Common myeloid progenitor, CD34-positive (primary cell): Measurements from ENCODE around the gene YIPF3.
A peak's percentile ranks its signal among the peaks of the same experiment; 100 is the strongest.

Source experiments
- CTCF ChIA-PET: fragments of 350-600 bp; sonication (Branson Sonifier 250); formaldehyde crosslinking; loops from one replicate; lab custom pipeline; 2021; ENCODE audit warnings: antibody characterized with exemption; lab: Charles Lee
- POLR2A ChIA-PET: fragments of 350-600 bp; sonication (Branson Sonifier 250); formaldehyde crosslinking; loops from one replicate; lab custom pipeline; 2021; ENCODE audit warnings: antibody characterized with exemption; lab: Charles Lee
- DNase-seq, 3 donors: peaks; one replicate each; pipeline versions ENCODE4 v3.0.0 to v3.0.0-alpha.2; 2013
- H3K27ac ChIP-seq, 2 experiments: 1 replicate in 1 of 2; 2 replicates in 1 of 2; pipeline ENCODE4 v1.7.0; 2013; ENCODE audit warnings: inconsistent platforms in 2 of 2, low read length in 2 of 2, mild to moderate bottlenecking in 2 of 2, low read depth in 1 of 2, moderate library complexity in 1 of 2; ENCODE audit not compliant: severe bottlenecking in 2 of 2, insufficient read depth in 1 of 2, poor library complexity in 1 of 2
- H3K27me3 ChIP-seq, 5 experiments: replicated peaks in 2 of 5; 1 replicate in 3 of 5; 2 replicates in 2 of 5; pipeline versions ENCODE4 v1.6.1 to v1.7.0; 2013; ENCODE audit warnings: low read length in 4 of 5, mild to moderate bottlenecking in 2 of 5, moderate library complexity in 2 of 5, inconsistent platforms in 1 of 5; ENCODE audit not compliant: insufficient read depth in 5 of 5, control insufficient read depth in 4 of 5
- H3K36me3 ChIP-seq, 4 experiments: 1 replicate in 2 of 4; 2 replicates in 2 of 4; pipeline versions ENCODE4 v1.6.1 to v1.7.0; 2013; ENCODE audit warnings: low read length in 3 of 4, control low read depth in 1 of 4, mild to moderate bottlenecking in 1 of 4; ENCODE audit not compliant: control insufficient read depth in 4 of 4, insufficient read depth in 4 of 4
- H3K4me1 ChIP-seq, 4 experiments: 1 replicate in 3 of 4; 2 replicates in 1 of 4; pipeline versions ENCODE4 v1.6.1 to v1.7.1; 2013; ENCODE audit warnings: low read length in 3 of 4, mild to moderate bottlenecking in 3 of 4, control low read depth in 1 of 4, inconsistent platforms in 1 of 4, moderate library complexity in 1 of 4; ENCODE audit not compliant: control insufficient read depth in 4 of 4, insufficient read depth in 4 of 4; ENCODE audit errors: control extremely low read depth in 1 of 4
- H3K4me3 ChIP-seq, 7 experiments: 1 replicate in 4 of 7; 2 replicates in 3 of 7; pipeline versions ENCODE4 v1.5.1 to v1.7.0; 2013; ENCODE audit warnings: mild to moderate bottlenecking in 7 of 7, low read length in 6 of 7, moderate library complexity in 6 of 7, inconsistent platforms in 2 of 7, low read depth in 2 of 7, control low read depth in 1 of 7; ENCODE audit not compliant: insufficient read depth in 4 of 7, control insufficient read depth in 1 of 7; ENCODE audit errors: extremely low read depth in 1 of 7
- H3K9me3 ChIP-seq, 5 experiments: 1 replicate in 4 of 5; 2 replicates in 1 of 5; pipeline versions ENCODE4 v1.6.1 to v1.7.1; 2013; ENCODE audit warnings: low read length in 4 of 5, mild to moderate bottlenecking in 2 of 5, inconsistent platforms in 1 of 5, low read depth in 1 of 5, moderate library complexity in 1 of 5; ENCODE audit not compliant: control insufficient read depth in 4 of 5, insufficient read depth in 2 of 5; ENCODE audit errors: control extremely low read depth in 1 of 5
- WGBS: methylation state at CpG from one replicate; pipeline ENCODE4 v1.1.5; 2013; ENCODE audit not compliant: insufficient coverage; 5-methylcytosine and 5-hydroxymethylcytosine counted together

YIPF3 gene

GRCh38 chr6:43521836-43522235, 5.1 kb upstream of the YIPF3 start:
- no peak for DNase-seq
- ChIA-PET CTCF (interaction anchor here (0.7 to 1.6 kb wide), 2 partner anchors 9 to 63 kb away, joined by 3 to 4 read pairs; no protein-coding TSS in a partner anchor), POLR2A (no interaction called here)
- H3K4me1 ChIP-seq = peaks cover 10 to 15% (median 12%) of the 10 kb centered on the region in 4 experiments
- H3K27me3 ChIP-seq = no peaks in the 10 kb centered on the region
- peaks cover 26 to 75% (median 69%) of the 10 kb centered on the region in 4 experiments for H3K36me3 ChIP-seq
- no peak overlapping the region for H3K4me3 ChIP-seq
- WGBS = 100% methylated on average over 2 of the region's 2 CpGs
- no peak overlapping the region for H3K27ac ChIP-seq
- H3K9me3 ChIP-seq = no peaks in the 10 kb centered on the region

- WGBS = 95% methylated on average over 8 of the region's 8 CpGs
- POLR2A ChIA-PET = no interaction called here
- no peak for DNase-seq
- CTCF ChIA-PET = no interaction called here
- Histone ChIP-seq H3K27ac (no peak overlapping the region), H3K27me3 (no peaks in the 10 kb centered on the region), H3K4me1 (peaks cover 16 to 29% (median 22%) of the 10 kb centered on the region in 4 experiments), H3K4me3 (no peak overlapping the region), H3K9me3 (no peaks in the 10 kb centered on the region), H3K36me3 (peaks cover 18 to 64% (median 58%) of the 10 kb centered on the region in 4 experiments)
These were observed 3.4 kb upstream of the YIPF3 start for GRCh38 chr6:43520097-43520496.

- peak in 1 of 3 donors; percentile 25 for DNase-seq
- Histone ChIP-seq H3K4me1 (peaks cover 16 to 30% (median 22%) of the 10 kb centered on the region in 4 experiments), H3K36me3 (peaks cover 27 to 64% (median 54%) of the 10 kb centered on the region in 4 experiments), H3K9me3 (no peaks in the 10 kb centered on the region), H3K27ac (peak overlapping the region; percentile 95 to 97), H3K27me3 (no peaks in the 10 kb centered on the region), H3K4me3 (peak overlapping the region; percentile 92 to 100 (median 99))
- ChIA-PET CTCF (interaction anchor here (0.9 to 1.0 kb wide), 2 partner anchors 127 to 148 kb away, joined by 3 to 4 read pairs; no protein-coding TSS in a partner anchor), POLR2A (no interaction called here)
- 7% methylated on average over 10 of the region's 10 CpGs for WGBS
These were observed 1.0 kb upstream of the YIPF3 start for GRCh38 chr6:43517505-43518357.

GRCh38 chr6:43516367-43516696, 394 bp downstream of the YIPF3 start:
- Histone ChIP-seq H3K4me3 (peak overlapping the region; percentile 92 to 100 (median 99)), H3K36me3 (peaks cover 21 to 64% (median 52%) of the 10 kb centered on the region in 4 experiments), H3K27me3 (no peaks in the 10 kb centered on the region), H3K9me3 (no peaks in the 10 kb centered on the region), H3K4me1 (peaks cover 16 to 37% (median 24%) of the 10 kb centered on the region in 4 experiments), H3K27ac (peak overlapping the region; percentile 95 to 97)
- POLR2A ChIA-PET = interaction anchor here (0.5 to 0.6 kb wide), 2 partner anchors 95 to 172 kb away, joined by 3 to 4 read pairs; no protein-coding TSS in a partner anchor
- no peak for DNase-seq
- WGBS = 0% methylated on average over 9 of the region's 10 CpGs
- CTCF ChIA-PET = interaction anchor here (0.8 to 2.1 kb wide), 3 partner anchors 10 to 62 kb away, joined by 3 to 10 read pairs (median 3); partner anchors contain the start of gene DLK2

GRCh38 chr6:43515808-43516207, 918 bp downstream of the YIPF3 start:
- no peak for DNase-seq
- ChIA-PET POLR2A (no interaction called here), CTCF (interaction anchor here (0.8 to 2.1 kb wide), 3 partner anchors 9 to 61 kb away, joined by 3 to 10 read pairs (median 3); partner anchors contain the start of gene DLK2)
- Histone ChIP-seq H3K4me3 (peak overlapping the region; percentile 4 to 100 (median 99)), H3K9me3 (no peaks in the 10 kb centered on the region), H3K36me3 (peaks cover 16 to 64% (median 51%) of the 10 kb centered on the region in 4 experiments), H3K4me1 (peaks cover 16 to 37% (median 25%) of the 10 kb centered on the region in 4 experiments), H3K27me3 (peaks cover 0 to 1% (median 0%) of the 10 kb centered on the region in 5 experiments), H3K27ac (peak overlapping the region; percentile 95 to 97)
- 88% methylated on average over 7 of the region's 9 CpGs for WGBS

GRCh38 chr6:43511824-43512415, 4.8 kb downstream of the YIPF3 start:
- DNase-seq = no peak
- peaks cover 3 to 37% (median 28%) of the 10 kb centered on the region in 4 experiments for H3K4me1 ChIP-seq
- no peak overlapping the region for H3K4me3 ChIP-seq
- whole genome bisulfite sequencing = 95% methylated on average over 5 of the region's 11 CpGs
- H3K27ac ChIP-seq = no peak overlapping the region
- H3K9me3 ChIP-seq = no peaks in the 10 kb centered on the region
- H3K27me3 ChIP-seq = peaks cover 0 to 40% (median 17%) of the 10 kb centered on the region in 5 experiments
- ChIA-PET POLR2A (interaction anchor here (0.7 to 1.1 kb wide), 2 partner anchors 79 to 660 kb away, joined by 3 to 4 read pairs; no protein-coding TSS in a partner anchor), CTCF (interaction anchor here (1.6 to 2.1 kb wide), 3 partner anchors 10 to 134 kb away, joined by 4 to 7 read pairs (median 7); no protein-coding TSS in a partner anchor)
- peaks cover 13 to 49% (median 37%) of the 10 kb centered on the region in 4 experiments for H3K36me3 ChIP-seq
